Testis (tissue), 5 donors: ENCODE results near the gene IGSF10. TPM values are rescaled to one million over a fixed set of nuclear protein-coding genes. Genes with fewer than 3 reads are reported as not detected.
"Not testable (repeated sequence)": the region's sequence is repeated elsewhere in the genome, so short reads cannot be mapped to it uniquely, and the experiment has no call there.

Experiments used
- DNase-seq: peaks from one replicate; pipeline ENCODE4 v3.0.0-alpha.2; 2019
- H3K27ac ChIP-seq, 2 donors: fragments of 200-600 bp; sonication (generic); one replicate each; pipeline ENCODE4 v1.5.1; 2019
- H3K27me3 ChIP-seq: fragments of 200-600 bp; sonication (generic); one replicate; pipeline ENCODE4 v1.5.1; 2019
- H3K36me3 ChIP-seq: fragments of 200-600 bp; sonication (generic); one replicate; pipeline ENCODE4 v1.5.1; 2017; ENCODE audit warnings: low read depth; ENCODE audit errors: missing control alignments
- H3K4me1 ChIP-seq: fragments of 200-600 bp; sonication (generic); one replicate; pipeline ENCODE4 v1.5.1; 2019
- H3K4me3 ChIP-seq, 2 donors: fragments of 200-600 bp; sonication (generic); one replicate each; pipeline ENCODE4 v1.5.1; 2017 to 2019
- H3K9me3 ChIP-seq: fragments of 200-600 bp; sonication (generic); one replicate; pipeline ENCODE4 v1.5.1; 2017
- CTCF ChIP-seq, 3 experiments: fragments of 450-650 bp in 2 of 3; fragments of 200-600 bp in 1 of 3; sonication (generic) in 1 of 3; IDR thresholded peaks; one replicate each; pipeline ENCODE4 v1.5.1; 2016 to 2019; ENCODE audit warnings: antibody characterized with exemption in 3 of 3, mild to moderate bottlenecking in 2 of 3, moderate library complexity in 1 of 3
- POLR2A ChIP-seq: fragments of 450-650 bp; IDR thresholded peaks from one replicate; pipeline ENCODE4 v1.6.1; 2017; ENCODE audit warnings: antibody characterized with exemption, mild to moderate bottlenecking, moderate library complexity
- WGBS, 2 donors: methylation state at CpG; one replicate each; pipeline ENCODE4 v1.1.5; 2018; 5-methylcytosine and 5-hydroxymethylcytosine counted together
- intact Hi-C: fragments of 100-400 bp; cut with DNase I; formaldehyde crosslinking; loops from one replicate; pipeline ENCODE4 v1.15.1; 2023; ENCODE audit warnings: low total_unique reads
- long read RNA-seq, 2 donors: transcript quantifications; one replicate each; lab custom pipeline, GENCODE V29; 2026
- polyA plus RNA-seq: library from polyadenylated mRNA; stranded (reverse); fragments of 350-450 nt; fragmentation: Illumina TruSeq; extraction: RNeasy Lipid Tissue Mini Kit (QIAGEN cat#74804); gene quantifications from one replicate; pipeline ENCODE4 v1.2.3, GENCODE V29; 2014; ENCODE audit warnings: low read depth, low replicate concordance; ENCODE audit not compliant: insufficient read depth
- total RNA-seq, 2 donors: library from RNA; depleted of rRNA; stranded (reverse); fragments of >200 nt; gene quantifications; one replicate each; pipeline ENCODE4 v1.2.3, GENCODE V29; 2016

Gene IGSF10, protein sequence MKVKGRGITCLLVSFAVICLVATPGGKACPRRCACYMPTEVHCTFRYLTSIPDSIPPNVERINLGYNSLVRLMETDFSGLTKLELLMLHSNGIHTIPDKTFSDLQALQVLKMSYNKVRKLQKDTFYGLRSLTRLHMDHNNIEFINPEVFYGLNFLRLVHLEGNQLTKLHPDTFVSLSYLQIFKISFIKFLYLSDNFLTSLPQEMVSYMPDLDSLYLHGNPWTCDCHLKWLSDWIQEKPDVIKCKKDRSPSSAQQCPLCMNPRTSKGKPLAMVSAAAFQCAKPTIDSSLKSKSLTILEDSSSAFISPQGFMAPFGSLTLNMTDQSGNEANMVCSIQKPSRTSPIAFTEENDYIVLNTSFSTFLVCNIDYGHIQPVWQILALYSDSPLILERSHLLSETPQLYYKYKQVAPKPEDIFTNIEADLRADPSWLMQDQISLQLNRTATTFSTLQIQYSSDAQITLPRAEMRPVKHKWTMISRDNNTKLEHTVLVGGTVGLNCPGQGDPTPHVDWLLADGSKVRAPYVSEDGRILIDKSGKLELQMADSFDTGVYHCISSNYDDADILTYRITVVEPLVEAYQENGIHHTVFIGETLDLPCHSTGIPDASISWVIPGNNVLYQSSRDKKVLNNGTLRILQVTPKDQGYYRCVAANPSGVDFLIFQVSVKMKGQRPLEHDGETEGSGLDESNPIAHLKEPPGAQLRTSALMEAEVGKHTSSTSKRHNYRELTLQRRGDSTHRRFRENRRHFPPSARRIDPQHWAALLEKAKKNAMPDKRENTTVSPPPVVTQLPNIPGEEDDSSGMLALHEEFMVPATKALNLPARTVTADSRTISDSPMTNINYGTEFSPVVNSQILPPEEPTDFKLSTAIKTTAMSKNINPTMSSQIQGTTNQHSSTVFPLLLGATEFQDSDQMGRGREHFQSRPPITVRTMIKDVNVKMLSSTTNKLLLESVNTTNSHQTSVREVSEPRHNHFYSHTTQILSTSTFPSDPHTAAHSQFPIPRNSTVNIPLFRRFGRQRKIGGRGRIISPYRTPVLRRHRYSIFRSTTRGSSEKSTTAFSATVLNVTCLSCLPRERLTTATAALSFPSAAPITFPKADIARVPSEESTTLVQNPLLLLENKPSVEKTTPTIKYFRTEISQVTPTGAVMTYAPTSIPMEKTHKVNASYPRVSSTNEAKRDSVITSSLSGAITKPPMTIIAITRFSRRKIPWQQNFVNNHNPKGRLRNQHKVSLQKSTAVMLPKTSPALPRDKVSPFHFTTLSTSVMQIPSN (N-terminal part only)
- total RNA-seq (10 to 100 TPM in 1 of 2 donors, 1 to 10 TPM in 1; 5.6 to 12.3 TPM), polyA plus RNA-seq (26.1 TPM)
- long read RNA-seq, donor 1: 0 reads
- long read RNA-seq, donor 2: 0 reads

GRCh38 chr3:151460774-151461450, at the start of gene IGSF10:
Gene IGSF10, minus strand, starts transcription at chr3:151461061. Its CDS starts 2,352 bp downstream, at chr3:151458709.
- Histone ChIP-seq H3K27ac (no peak within 1 kb of the TSS), H3K9me3 (no peaks in the 10 kb centered on the region), H3K4me3 (peak within 1 kb of the TSS; percentile 10 to 54), H3K36me3 (no peaks in the 10 kb centered on the region), H3K4me1 (peaks cover 4% of the 10 kb centered on the region), H3K27me3 (no peaks in the 10 kb centered on the region)
- DNase-seq: peak; percentile 35
- intact Hi-C loops: no loop called here
- TF ChIP-seq CTCF (IDR thresholded peaks at IDR 0.05) (no peak), POLR2A (no peak)
- 8 to 13% methylated on average over 30 to 40 of the region's 40 CpGs for WGBS, 2 donors

DNA sequence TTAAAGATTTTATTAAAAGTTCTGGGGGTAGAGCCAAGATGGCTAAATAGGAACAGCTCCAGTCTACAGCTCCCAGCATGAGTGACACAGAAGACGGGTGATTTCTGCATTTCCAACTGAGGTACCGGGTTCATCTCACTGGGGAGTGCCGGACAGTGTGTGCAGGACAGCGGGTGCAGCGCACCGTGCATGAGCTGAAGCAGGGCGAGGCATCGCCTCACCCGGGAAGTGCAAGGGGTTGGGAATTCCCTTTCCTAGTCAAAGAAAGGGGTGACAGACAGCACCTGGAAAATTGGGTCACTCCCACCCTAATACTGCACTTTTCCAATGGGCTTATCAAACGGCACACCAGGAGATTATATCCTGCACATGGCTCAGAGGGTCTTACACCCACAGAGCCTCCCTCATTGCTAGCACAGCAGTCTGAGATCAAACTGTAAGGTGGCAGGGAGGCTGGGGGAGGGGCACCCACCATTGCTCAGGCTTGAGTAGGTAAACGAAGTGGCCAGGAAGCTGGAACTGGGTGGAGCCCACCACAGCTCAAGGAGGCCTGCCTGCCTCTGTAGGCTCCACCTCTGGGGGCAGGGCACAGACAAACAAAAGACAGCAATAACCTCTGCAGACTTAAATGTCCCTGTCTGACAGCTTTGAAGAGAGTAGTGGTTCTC, 48.7 kb upstream of the IGSF10 start:
- H3K27me3 ChIP-seq: not testable (repeated sequence)

GRCh38 chr3:151504606-151505005, 43.7 kb upstream of the IGSF10 start:
- no peak for TF ChIP-seq CTCF (IDR thresholded peaks at IDR 0.05)
- no peak for TF ChIP-seq POLR2A
- 68 to 77% methylated on average over 2 of the region's 2 CpGs for WGBS, 2 donors
- DNase-seq: no peak
- Histone ChIP-seq H3K9me3 (no peaks in the 10 kb centered on the region), H3K27me3 (no peaks in the 10 kb centered on the region), H3K36me3 (no peaks in the 10 kb centered on the region), H3K4me1 (peaks cover 6% of the 10 kb centered on the region), H3K4me3 (no peak overlapping the region), H3K27ac (no peak overlapping the region)
- intact Hi-C loops: no loop called here

More for the DNA sequence above, 48.7 kb upstream of the IGSF10 start:
- H3K9me3 ChIP-seq, H3K4me3 ChIP-seq, DNase-seq, intact Hi-C loops, H3K4me1 ChIP-seq, H3K27ac ChIP-seq, H3K36me3 ChIP-seq: not testable (repeated sequence)
- 95 to 96% methylated on average over 8 to 11 of the region's 11 CpGs for WGBS, 2 donors

DNA sequence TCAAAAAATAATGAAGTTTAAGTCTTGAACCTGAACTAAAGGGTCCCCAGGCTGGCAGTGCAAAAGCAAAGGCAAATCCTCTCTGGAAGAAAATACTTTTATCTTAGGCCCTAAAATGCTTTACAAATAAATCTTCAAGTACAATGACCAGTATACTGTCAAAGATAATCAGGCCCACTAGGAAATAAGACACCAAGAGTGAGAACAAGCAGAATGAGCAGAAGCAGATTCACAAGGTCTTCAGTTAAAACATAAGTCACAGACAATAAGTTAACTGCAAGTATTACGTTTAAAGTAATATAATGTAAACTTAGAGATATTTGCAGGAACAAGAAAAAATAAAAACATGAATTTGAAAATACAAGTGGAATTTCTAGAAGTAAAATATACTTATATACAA, 42.2 kb upstream of the IGSF10 start:
- no peak overlapping the region for H3K4me3 ChIP-seq
- intact Hi-C loops: no loop called here
- no peaks in the 10 kb centered on the region for H3K9me3 ChIP-seq
- TF ChIP-seq POLR2A (no peak), CTCF (IDR thresholded peaks at IDR 0.05) (no peak)
- DNase-seq: no peak
- peaks cover 6% of the 10 kb centered on the region for H3K4me1 ChIP-seq
- no peak overlapping the region for H3K27ac ChIP-seq
- no peaks in the 10 kb centered on the region for H3K36me3 ChIP-seq
- 85 to 92% methylated on average over 1 of the region's 1 CpG for WGBS, 2 donors
- no peaks in the 10 kb centered on the region for H3K27me3 ChIP-seq
